Measurements from ENCODE around the gene DET1.
A peak's percentile ranks its signal among the peaks of the same experiment; 100 is the strongest.
"Not testable (repeated sequence)": the region's sequence is repeated elsewhere in the genome, so short reads cannot be mapped to it uniquely, and the experiment has no call there.

Gene DET1

DNA sequence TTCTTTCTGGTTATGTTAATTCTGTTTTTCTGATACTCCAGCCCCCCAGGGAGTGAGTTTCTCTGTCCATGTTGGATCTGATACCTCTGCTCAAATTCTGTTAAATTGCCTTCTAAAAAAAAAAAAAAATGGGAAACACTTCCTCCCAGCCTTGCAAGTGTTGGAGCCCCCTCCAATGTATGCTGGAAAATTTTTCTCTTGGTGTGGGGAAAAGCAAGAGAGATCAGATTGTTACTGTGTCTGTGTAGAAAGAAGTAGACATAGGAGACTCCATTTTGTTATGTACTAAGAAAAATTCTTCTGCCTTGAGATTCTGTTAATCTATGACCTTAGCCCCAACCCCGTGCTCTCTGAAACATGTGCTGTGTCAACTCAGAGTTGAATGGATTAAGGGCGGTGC, 6.1 kb downstream of the DET1 start:
- no CpG with 5 or more reads among the region's 2 CpGs for WGBS (ENCODE audit: insufficient coverage)
- H3K9me3 ChIP-seq (ENCODE audit: control extremely low read depth in 1 of 5, control insufficient read depth in 4 of 5, insufficient read depth in 2 of 5, low read depth in 1 of 5, low read length in 4 of 5); H3K36me3 ChIP-seq (ENCODE audit: control insufficient read depth in 4 of 4, insufficient read depth in 4 of 4, low read length in 3 of 4); CTCF ChIA-PET; H3K27ac ChIP-seq (ENCODE audit: insufficient read depth in 1 of 2, low read depth in 1 of 2, low read length in 2 of 2, poor library complexity in 1 of 2, severe bottlenecking in 2 of 2); DNase-seq; H3K4me3 ChIP-seq (ENCODE audit: control insufficient read depth in 1 of 7, extremely low read depth in 1 of 7, insufficient read depth in 4 of 7, low read depth in 2 of 7, low read length in 6 of 7); H3K27me3 ChIP-seq (replicated peaks in 2 of 5; ENCODE audit: control insufficient read depth in 4 of 5, insufficient read depth in 5 of 5, low read length in 4 of 5); POLR2A ChIA-PET: not testable (repeated sequence)
- H3K4me1 ChIP-seq (ENCODE audit: control extremely low read depth in 1 of 4, control insufficient read depth in 4 of 4, insufficient read depth in 4 of 4, low read length in 3 of 4): peaks cover 0 to 19% (median 8%) of the 10 kb centered on the region in 4 experiments

GRCh38 chr15:88539441-88539840, 7.0 kb downstream of the DET1 start:
- no peak overlapping the region for H3K4me3 ChIP-seq (ENCODE audit: control insufficient read depth in 1 of 7, extremely low read depth in 1 of 7, insufficient read depth in 4 of 7, low read depth in 2 of 7, low read length in 6 of 7)
- peaks cover 0 to 19% (median 8%) of the 10 kb centered on the region in 4 experiments for H3K4me1 ChIP-seq (ENCODE audit: control extremely low read depth in 1 of 4, control insufficient read depth in 4 of 4, insufficient read depth in 4 of 4, low read length in 3 of 4)
- ChIA-PET CTCF (no interaction called here), POLR2A (no interaction called here)
- H3K36me3 ChIP-seq (ENCODE audit: control insufficient read depth in 4 of 4, insufficient read depth in 4 of 4, low read length in 3 of 4): peaks cover 0 to 3% (median 0%) of the 10 kb centered on the region in 4 experiments
- H3K27ac ChIP-seq (ENCODE audit: insufficient read depth in 1 of 2, low read depth in 1 of 2, low read length in 2 of 2, poor library complexity in 1 of 2, severe bottlenecking in 2 of 2): no peak overlapping the region
- no peak for DNase-seq
- H3K27me3 ChIP-seq (replicated peaks in 2 of 5; ENCODE audit: control insufficient read depth in 4 of 5, insufficient read depth in 5 of 5, low read length in 4 of 5): no peaks in the 10 kb centered on the region
- peaks cover 0 to 16% (median 4%) of the 10 kb centered on the region in 5 experiments for H3K9me3 ChIP-seq (ENCODE audit: control extremely low read depth in 1 of 5, control insufficient read depth in 4 of 5, insufficient read depth in 2 of 5, low read depth in 1 of 5, low read length in 4 of 5)
- WGBS (ENCODE audit: insufficient coverage): 98% methylated on average over 4 of the region's 4 CpGs

DNA sequence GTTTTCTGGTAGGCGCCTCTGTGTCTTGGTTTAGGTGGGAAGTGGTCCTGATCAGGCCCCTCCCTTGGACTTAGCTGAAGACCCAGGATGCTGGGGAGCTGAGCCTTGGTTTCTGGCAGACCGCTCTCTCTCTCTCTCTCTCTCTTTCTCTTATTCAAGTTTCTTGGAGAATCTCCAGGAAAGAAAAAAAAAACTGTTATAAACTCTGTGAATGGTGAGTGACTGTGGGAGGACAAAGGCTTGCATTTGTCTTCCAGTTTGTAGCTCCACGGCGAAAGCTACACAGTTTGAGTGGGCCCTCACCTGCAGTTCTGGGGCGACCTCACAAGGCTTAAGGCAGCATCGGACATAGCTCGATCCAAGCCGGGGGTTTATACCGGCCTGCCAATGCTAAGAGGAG, 7.5 kb downstream of the DET1 start:
- DNase-seq: no peak
- Histone ChIP-seq H3K9me3 (ENCODE audit: control extremely low read depth in 1 of 5, control insufficient read depth in 4 of 5, insufficient read depth in 2 of 5, low read depth in 1 of 5, low read length in 4 of 5) (peaks cover 0 to 20% (median 6%) of the 10 kb centered on the region in 5 experiments), H3K4me1 (ENCODE audit: control extremely low read depth in 1 of 4, control insufficient read depth in 4 of 4, insufficient read depth in 4 of 4, low read length in 3 of 4) (peaks cover 0 to 19% (median 8%) of the 10 kb centered on the region in 4 experiments), H3K27me3 (replicated peaks in 2 of 5; ENCODE audit: control insufficient read depth in 4 of 5, insufficient read depth in 5 of 5, low read length in 4 of 5) (no peaks in the 10 kb centered on the region), H3K27ac (ENCODE audit: insufficient read depth in 1 of 2, low read depth in 1 of 2, low read length in 2 of 2, poor library complexity in 1 of 2, severe bottlenecking in 2 of 2) (no peak overlapping the region), H3K4me3 (ENCODE audit: control insufficient read depth in 1 of 7, extremely low read depth in 1 of 7, insufficient read depth in 4 of 7, low read depth in 2 of 7, low read length in 6 of 7) (no peak overlapping the region), H3K36me3 (ENCODE audit: control insufficient read depth in 4 of 4, insufficient read depth in 4 of 4, low read length in 3 of 4) (peaks cover 0 to 3% (median 0%) of the 10 kb centered on the region in 4 experiments)
- POLR2A ChIA-PET: no interaction called here
- CTCF ChIA-PET: no interaction called here
- WGBS (ENCODE audit: insufficient coverage): 96% methylated on average over 8 of the region's 9 CpGs

GRCh38 chr15:88537591-88538317, 8.7 kb downstream of the DET1 start:
- POLR2A ChIA-PET: no interaction called here
- peaks cover 0 to 26% (median 7%) of the 10 kb centered on the region in 5 experiments for H3K9me3 ChIP-seq (ENCODE audit: control extremely low read depth in 1 of 5, control insufficient read depth in 4 of 5, insufficient read depth in 2 of 5, low read depth in 1 of 5, low read length in 4 of 5)
- WGBS (ENCODE audit: insufficient coverage): 97% methylated on average over 7 of the region's 7 CpGs
- no peak overlapping the region for H3K27ac ChIP-seq (ENCODE audit: insufficient read depth in 1 of 2, low read depth in 1 of 2, low read length in 2 of 2, poor library complexity in 1 of 2, severe bottlenecking in 2 of 2)
- H3K36me3 ChIP-seq (ENCODE audit: control insufficient read depth in 4 of 4, insufficient read depth in 4 of 4, low read length in 3 of 4): no peaks in the 10 kb centered on the region
- no peaks in the 10 kb centered on the region for H3K27me3 ChIP-seq (replicated peaks in 2 of 5; ENCODE audit: control insufficient read depth in 4 of 5, insufficient read depth in 5 of 5, low read length in 4 of 5)
- CTCF ChIA-PET: interaction anchor here (0.8 kb wide), 1 partner anchor 60 kb away, joined by 3 read pairs; no protein-coding TSS in a partner anchor
- DNase-seq: no peak
- H3K4me1 ChIP-seq (ENCODE audit: control extremely low read depth in 1 of 4, control insufficient read depth in 4 of 4, insufficient read depth in 4 of 4, low read length in 3 of 4): peaks cover 0 to 19% (median 8%) of the 10 kb centered on the region in 4 experiments
- no peak overlapping the region for H3K4me3 ChIP-seq (ENCODE audit: control insufficient read depth in 1 of 7, extremely low read depth in 1 of 7, insufficient read depth in 4 of 7, low read depth in 2 of 7, low read length in 6 of 7)

GRCh38 chr15:88535607-88536313, 10.7 kb downstream of the DET1 start:
- H3K27me3 ChIP-seq (replicated peaks in 2 of 5; ENCODE audit: control insufficient read depth in 4 of 5, insufficient read depth in 5 of 5, low read length in 4 of 5): no peaks in the 10 kb centered on the region
- 100% methylated on average over 2 of the region's 3 CpGs for WGBS (ENCODE audit: insufficient coverage)
- H3K27ac ChIP-seq (ENCODE audit: insufficient read depth in 1 of 2, low read depth in 1 of 2, low read length in 2 of 2, poor library complexity in 1 of 2, severe bottlenecking in 2 of 2): no peak overlapping the region
- ChIA-PET CTCF (no interaction called here), POLR2A (no interaction called here)
- peaks cover 0 to 12% (median 8%) of the 10 kb centered on the region in 4 experiments for H3K4me1 ChIP-seq (ENCODE audit: control extremely low read depth in 1 of 4, control insufficient read depth in 4 of 4, insufficient read depth in 4 of 4, low read length in 3 of 4)
- H3K9me3 ChIP-seq (ENCODE audit: control extremely low read depth in 1 of 5, control insufficient read depth in 4 of 5, insufficient read depth in 2 of 5, low read depth in 1 of 5, low read length in 4 of 5): peaks cover 0 to 26% (median 7%) of the 10 kb centered on the region in 5 experiments
- peak in 1 of 3 donors; percentile 4 for DNase-seq
- H3K36me3 ChIP-seq (ENCODE audit: control insufficient read depth in 4 of 4, insufficient read depth in 4 of 4, low read length in 3 of 4): peaks cover 3 to 8% (median 4%) of the 10 kb centered on the region in 4 experiments
- no peak overlapping the region for H3K4me3 ChIP-seq (ENCODE audit: control insufficient read depth in 1 of 7, extremely low read depth in 1 of 7, insufficient read depth in 4 of 7, low read depth in 2 of 7, low read length in 6 of 7)

DNA sequence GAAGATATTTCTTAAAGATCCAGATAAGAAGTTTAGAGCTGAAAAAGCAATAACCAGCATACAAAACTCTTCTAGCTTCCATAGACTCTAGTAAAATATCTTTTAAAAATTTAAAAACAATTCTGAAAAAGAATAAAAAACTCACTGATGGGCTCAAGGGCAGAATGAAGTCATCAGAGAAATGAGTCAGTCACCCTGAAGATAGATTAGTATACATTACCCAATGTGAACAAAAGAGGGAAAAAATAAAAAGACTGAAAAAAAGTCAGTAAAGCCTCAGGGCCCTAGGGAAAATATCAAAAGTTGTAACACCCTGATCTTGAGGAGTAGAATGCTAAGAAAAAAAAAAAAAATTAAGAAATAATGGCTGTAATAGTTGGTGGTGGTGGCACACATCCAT, 11.4 kb downstream of the DET1 start:
- Histone ChIP-seq H3K4me1 (ENCODE audit: control extremely low read depth in 1 of 4, control insufficient read depth in 4 of 4, insufficient read depth in 4 of 4, low read length in 3 of 4) (peaks cover 0 to 12% (median 8%) of the 10 kb centered on the region in 4 experiments), H3K4me3 (ENCODE audit: control insufficient read depth in 1 of 7, extremely low read depth in 1 of 7, insufficient read depth in 4 of 7, low read depth in 2 of 7, low read length in 6 of 7) (no peak overlapping the region), H3K9me3 (ENCODE audit: control extremely low read depth in 1 of 5, control insufficient read depth in 4 of 5, insufficient read depth in 2 of 5, low read depth in 1 of 5, low read length in 4 of 5) (peaks cover 0 to 26% (median 7%) of the 10 kb centered on the region in 5 experiments), H3K27me3 (replicated peaks in 2 of 5; ENCODE audit: control insufficient read depth in 4 of 5, insufficient read depth in 5 of 5, low read length in 4 of 5) (no peaks in the 10 kb centered on the region), H3K27ac (ENCODE audit: insufficient read depth in 1 of 2, low read depth in 1 of 2, low read length in 2 of 2, poor library complexity in 1 of 2, severe bottlenecking in 2 of 2) (no peak overlapping the region), H3K36me3 (ENCODE audit: control insufficient read depth in 4 of 4, insufficient read depth in 4 of 4, low read length in 3 of 4) (peaks cover 4 to 14% (median 11%) of the 10 kb centered on the region in 4 experiments)
- ChIA-PET POLR2A (no interaction called here), CTCF (no interaction called here)
- DNase-seq: no peak

- H3K27me3 ChIP-seq (replicated peaks in 2 of 5; ENCODE audit: control insufficient read depth in 4 of 5, insufficient read depth in 5 of 5, low read length in 4 of 5): no peaks in the 10 kb centered on the region
- H3K9me3 ChIP-seq (ENCODE audit: control extremely low read depth in 1 of 5, control insufficient read depth in 4 of 5, insufficient read depth in 2 of 5, low read depth in 1 of 5, low read length in 4 of 5): peaks cover 0 to 26% (median 7%) of the 10 kb centered on the region in 5 experiments
- DNase-seq: no peak
- ChIA-PET POLR2A (no interaction called here), CTCF (no interaction called here)
- peaks cover 4 to 23% (median 14%) of the 10 kb centered on the region in 4 experiments for H3K36me3 ChIP-seq (ENCODE audit: control insufficient read depth in 4 of 4, insufficient read depth in 4 of 4, low read length in 3 of 4)
- H3K27ac ChIP-seq (ENCODE audit: insufficient read depth in 1 of 2, low read depth in 1 of 2, low read length in 2 of 2, poor library complexity in 1 of 2, severe bottlenecking in 2 of 2): no peak overlapping the region
- 100% methylated on average over 1 of the region's 3 CpGs for WGBS (ENCODE audit: insufficient coverage)
- H3K4me3 ChIP-seq (ENCODE audit: control insufficient read depth in 1 of 7, extremely low read depth in 1 of 7, insufficient read depth in 4 of 7, low read depth in 2 of 7, low read length in 6 of 7): no peak overlapping the region
- peaks cover 0 to 12% (median 8%) of the 10 kb centered on the region in 4 experiments for H3K4me1 ChIP-seq (ENCODE audit: control extremely low read depth in 1 of 4, control insufficient read depth in 4 of 4, insufficient read depth in 4 of 4, low read length in 3 of 4)
Observed at GRCh38 chr15:88533376-88533775, 13.1 kb downstream of the DET1 start.

All from common myeloid progenitor, CD34-positive (primary cell).